GM18873 (cell line): ENCODE measurements around the gene VAT1.
"Not testable (repeated sequence)": the region's sequence is repeated elsewhere in the genome, so short reads cannot be mapped to it uniquely, and the experiment has no call there.

Experiments used
- ATAC-seq: cut with Tn5 transposase; IDR thresholded peaks from one replicate; pipeline ENCODE4 v1.9.1; 2021; ENCODE audit warnings: mild to moderate bottlenecking, moderate library complexity, moderate number of reproducible peaks; ENCODE audit not compliant: unreplicated experiment, low FRiP score

Gene VAT1

GRCh38 chr17:43021741-43022512, at the start of gene VAT1:
TSS of gene VAT1 (minus strand) at chr17:43022385. CDS start at chr17:43022322, 63 bp downstream.
- no peak for ATAC-seq

GRCh38 chr17:43070872-43071271, 48.7 kb upstream of the VAT1 start:
- no peak for ATAC-seq

GRCh38 chr17:43070257-43070656, 48.1 kb upstream of the VAT1 start:
- ATAC-seq: no peak

GRCh38 chr17:43069368-43069898, 47.2 kb upstream of the VAT1 start:
- no peak for ATAC-seq

- ATAC-seq: no peak
Measured at GRCh38 chr17:43068570-43069367, 46.6 kb upstream of the VAT1 start.

- no peak for ATAC-seq
Measured at GRCh38 chr17:43062984-43063638, 40.9 kb upstream of the VAT1 start.

- no peak for ATAC-seq
Measured at GRCh38 chr17:43056051-43056450, 33.9 kb upstream of the VAT1 start.

GRCh38 chr17:43053008-43053407, 30.8 kb upstream of the VAT1 start:
- ATAC-seq: not testable (repeated sequence)

GRCh38 chr17:43051969-43052368, 29.8 kb upstream of the VAT1 start:
- ATAC-seq: no peak

GRCh38 chr17:43044024-43044423, 21.8 kb upstream of the VAT1 start:
- no peak for ATAC-seq

GRCh38 chr17:43043307-43043706, 21.1 kb upstream of the VAT1 start:
- ATAC-seq: no peak

GRCh38 chr17:43042025-43042628, 19.9 kb upstream of the VAT1 start:
- no peak for ATAC-seq

- no peak for ATAC-seq
Measured at GRCh38 chr17:43040655-43041054, 18.5 kb upstream of the VAT1 start.

- ATAC-seq: no peak
Measured at GRCh38 chr17:43039646-43040045, 17.5 kb upstream of the VAT1 start.

GRCh38 chr17:43034894-43035293, 12.7 kb upstream of the VAT1 start:
- ATAC-seq: no peak

GRCh38 chr17:43033948-43034881, 12.0 kb upstream of the VAT1 start:
- ATAC-seq: no peak

GRCh38 chr17:43031666-43032065, 9.5 kb upstream of the VAT1 start:
- no peak for ATAC-seq

- ATAC-seq: no peak
Measured at GRCh38 chr17:43030137-43030767, 8.1 kb upstream of the VAT1 start.
